Activated CD8-positive, alpha-beta memory T cell treated with anti-CD3 and anti-CD28 coated beads, Interleukin-2, amount 50 U/mL, for 1 hour (primary cell): ENCODE results near the gene PPP1CC.

Experiments
- DNase-seq: peaks from one replicate; pipeline ENCODE4 v3.0.0-alpha.2; 2020; ENCODE audit errors: extremely low read depth

Gene PPP1CC

DNA sequence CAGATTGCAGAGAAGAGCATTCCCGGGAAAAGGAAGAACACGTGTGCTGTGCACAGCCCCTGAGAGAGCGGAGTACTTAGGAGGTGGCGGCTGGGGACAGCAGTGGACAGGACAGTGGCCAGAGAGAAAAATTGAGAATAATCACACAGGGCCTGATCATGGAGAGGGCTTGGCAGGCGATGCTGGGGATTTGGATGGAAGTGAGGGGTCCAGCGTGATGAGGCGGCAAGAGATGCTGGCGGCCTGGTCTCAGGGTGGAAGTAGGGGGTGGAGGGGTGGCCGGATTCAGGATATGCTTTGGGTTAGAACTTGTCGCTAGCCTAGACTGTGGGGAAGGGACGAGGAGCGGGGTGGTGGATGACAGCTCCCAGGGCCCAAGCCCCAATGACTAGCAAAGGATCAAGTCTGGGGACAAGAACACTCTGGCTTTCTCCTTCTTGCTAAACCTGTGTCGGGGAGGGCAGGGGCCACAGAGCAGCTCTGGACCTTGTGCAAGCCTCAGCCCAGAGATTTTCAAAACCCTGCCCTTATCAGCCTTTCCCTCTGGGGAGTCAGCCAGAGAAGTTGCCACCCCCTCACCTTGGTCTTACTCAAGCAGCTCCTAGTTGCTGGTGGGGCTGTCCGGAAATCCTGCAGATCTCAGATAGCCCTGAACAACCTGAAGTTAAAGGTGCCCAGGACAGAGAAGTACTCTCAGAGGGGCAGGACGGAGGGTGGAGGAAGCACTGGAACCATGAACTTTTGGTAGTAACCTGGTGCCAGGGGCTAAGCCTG, 55.1 kb downstream of the PPP1CC start:
- no peak for DNase-seq

DNA sequence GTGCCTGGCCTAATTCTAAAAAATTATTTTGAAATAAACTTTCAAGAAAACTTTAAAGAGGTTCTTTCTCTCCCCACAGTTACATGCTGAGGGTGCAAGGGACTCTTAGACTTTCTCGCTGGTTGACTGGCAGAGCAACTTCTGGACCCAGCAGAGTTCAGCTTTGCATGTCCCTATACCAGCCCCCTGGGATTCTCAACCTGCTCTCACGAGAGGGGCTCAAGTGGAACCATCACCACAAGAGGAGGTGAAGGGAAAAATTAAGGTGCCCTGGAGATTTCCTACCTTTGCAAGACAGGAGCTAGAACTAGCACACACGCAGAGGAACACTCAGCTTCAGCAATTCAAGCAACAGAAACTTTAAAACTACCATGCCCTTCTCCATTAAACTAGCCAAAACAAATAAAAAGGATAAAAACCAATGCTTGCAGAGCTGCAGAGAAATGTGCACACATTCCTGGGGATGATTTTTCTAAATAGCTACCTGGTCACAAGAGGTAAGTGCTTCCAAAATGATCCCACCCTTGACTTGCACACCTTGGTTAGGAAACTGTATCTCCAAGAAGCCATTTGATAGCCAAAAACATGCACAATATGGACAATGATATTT, 56.3 kb downstream of the PPP1CC start:
- no peak for DNase-seq

DNA sequence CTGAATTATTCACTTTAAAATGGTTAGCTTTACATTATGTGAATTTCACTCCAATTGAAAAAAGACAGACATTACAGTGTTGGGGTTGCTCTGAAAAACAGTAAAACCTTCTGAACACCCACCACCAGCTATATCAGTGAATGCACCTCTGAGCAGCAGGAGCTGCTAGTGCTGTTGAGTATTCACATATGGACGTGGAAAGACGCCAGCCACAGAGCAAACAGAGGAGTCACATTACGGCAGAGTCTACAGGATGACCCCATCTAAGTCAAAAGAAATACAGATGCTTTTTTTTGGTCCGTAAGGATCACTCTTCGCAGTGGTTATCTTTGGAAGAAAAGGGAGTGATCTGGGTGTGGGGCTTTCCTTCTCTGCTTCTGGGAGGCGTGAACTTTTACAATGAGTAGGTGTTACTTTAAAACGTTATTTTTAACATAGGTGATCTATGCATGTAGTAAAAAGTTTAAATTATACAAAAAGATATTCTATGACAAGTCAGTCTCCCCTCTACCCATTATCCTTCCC, 58.3 kb downstream of the PPP1CC start:
- DNase-seq = no peak

DNA sequence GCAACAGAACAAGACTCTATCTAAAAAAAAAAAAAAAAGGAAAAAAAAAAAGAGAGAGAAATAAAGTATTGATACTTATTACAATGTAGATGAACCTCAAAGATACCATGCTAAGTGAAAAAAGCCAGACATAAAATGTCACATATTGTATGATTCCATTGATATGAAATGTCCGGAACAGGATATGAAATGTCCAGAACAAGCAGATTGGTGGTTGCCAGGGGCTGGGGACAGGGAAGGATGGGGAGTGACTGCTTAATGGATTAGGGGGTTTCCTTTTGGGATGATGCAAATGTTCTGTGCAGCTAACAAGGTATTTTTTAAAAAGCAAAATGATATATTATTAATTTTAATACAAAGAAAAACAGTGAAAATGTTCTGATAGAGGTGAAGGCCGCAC, 58.8 kb downstream of the PPP1CC start:
- DNase-seq = no peak

DNA sequence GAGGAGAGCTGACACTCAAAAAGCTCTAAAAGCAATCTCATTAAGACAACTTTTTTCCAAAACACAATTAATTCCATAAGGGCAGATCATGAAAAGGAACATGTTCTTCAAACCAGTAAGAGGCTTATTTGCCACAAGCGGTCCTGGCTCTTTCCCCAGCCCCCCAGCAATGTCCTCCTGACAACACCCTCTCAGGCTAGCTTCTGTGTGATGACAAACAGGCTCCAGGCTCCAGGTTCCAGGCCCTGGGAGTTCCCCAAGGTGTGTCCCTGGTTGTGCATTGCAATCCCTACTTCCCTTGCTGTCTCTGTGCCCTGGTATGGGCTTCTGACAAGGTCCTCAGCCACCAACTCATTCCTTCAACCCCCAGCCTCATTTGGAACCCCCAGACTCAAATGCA, 62.7 kb downstream of the PPP1CC start:
- DNase-seq = no peak

DNA sequence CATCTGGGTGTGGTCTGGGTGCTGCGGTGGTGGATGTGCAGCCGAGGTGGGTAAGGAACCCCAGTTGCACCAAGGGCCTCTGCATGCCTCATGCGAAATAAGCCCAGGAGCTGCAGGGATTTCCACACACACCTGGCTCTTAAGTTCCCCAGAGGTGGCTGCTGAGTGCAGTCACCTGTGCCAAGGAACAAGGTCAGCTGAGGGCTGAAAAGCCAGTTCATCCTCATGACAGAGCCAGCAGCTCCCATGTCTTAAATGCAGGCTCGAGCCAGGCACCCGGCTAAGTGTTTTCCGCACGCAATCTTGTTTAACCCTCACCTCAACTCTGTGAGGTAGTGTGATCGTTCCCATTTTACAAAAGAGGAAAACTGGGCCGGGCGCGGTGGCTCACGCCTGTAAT, 63.5 kb downstream of the PPP1CC start:
- DNase-seq = no peak

DNA sequence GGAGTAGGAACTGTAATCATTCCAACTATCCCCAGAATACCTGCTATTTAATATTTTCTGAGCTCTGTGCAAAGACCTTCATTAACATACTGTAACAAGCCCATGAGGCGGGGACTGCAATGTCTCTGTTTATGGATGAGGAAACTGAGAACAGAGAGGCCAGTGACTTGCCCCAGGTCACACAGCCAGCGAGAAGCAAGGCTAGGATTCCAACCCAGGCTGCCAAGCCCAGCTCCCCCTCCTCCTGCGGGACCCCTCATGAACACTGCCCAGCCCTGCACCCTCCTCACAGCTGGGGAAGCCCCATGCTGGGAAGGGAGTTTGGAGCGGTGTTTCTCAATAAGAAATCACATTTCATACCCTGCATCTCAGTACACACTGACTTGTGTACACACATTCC, 64.7 kb downstream of the PPP1CC start:
- DNase-seq = no peak

DNA sequence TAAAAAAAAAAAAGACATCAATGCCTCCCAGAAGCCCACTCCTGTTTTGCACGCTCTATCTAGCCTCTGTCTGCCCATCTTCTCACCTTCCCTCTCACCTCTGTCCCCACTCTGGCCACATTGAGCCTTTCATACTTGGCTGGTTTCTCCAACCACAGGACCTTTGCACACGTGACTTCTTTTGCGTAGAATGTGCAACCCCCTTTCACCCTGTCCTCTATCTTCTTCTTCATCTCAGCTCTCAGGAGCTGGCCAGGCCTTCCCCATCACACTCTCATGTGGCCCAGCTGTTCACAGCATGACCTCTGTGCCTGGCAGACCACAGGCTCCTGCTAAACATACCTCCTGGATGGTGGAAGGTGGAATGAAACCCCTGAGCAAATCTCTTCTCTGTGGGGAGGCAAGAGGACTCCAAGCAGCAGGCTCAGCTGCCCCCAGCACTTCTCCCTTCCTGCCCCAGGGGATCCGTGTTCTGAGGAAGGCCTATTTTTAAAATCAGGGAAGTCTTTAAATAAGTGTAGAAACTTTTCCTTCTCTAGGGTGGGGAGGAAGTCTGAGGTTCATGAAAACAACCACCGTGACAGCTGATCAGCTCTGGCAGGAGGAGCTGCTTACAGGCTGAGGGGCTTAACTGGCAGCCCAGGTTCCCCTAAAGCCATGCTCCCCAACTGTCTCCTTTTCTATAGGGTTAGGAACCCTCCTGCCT, 65.3 kb downstream of the PPP1CC start:
- DNase-seq = no peak

DNA sequence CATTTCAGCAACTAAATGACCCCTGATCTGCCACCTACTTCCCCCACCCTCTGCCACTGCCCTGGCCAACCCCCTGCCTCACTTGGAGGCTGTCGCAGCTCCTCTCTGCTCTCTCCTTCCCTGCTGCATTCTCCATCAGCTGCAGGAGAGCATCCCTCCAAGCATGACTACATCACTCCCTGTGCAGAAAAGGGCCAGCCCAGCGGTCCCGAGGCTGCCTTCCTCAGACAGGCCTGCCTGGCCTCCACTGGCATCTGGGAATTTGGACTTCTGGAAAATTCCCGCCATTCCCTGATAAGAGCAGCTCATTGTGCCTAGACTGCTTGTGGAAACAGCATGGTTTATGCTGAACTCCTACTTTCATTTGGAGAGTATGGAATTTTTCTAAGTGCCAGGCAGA, 66.5 kb downstream of the PPP1CC start:
- DNase-seq = no peak

DNA sequence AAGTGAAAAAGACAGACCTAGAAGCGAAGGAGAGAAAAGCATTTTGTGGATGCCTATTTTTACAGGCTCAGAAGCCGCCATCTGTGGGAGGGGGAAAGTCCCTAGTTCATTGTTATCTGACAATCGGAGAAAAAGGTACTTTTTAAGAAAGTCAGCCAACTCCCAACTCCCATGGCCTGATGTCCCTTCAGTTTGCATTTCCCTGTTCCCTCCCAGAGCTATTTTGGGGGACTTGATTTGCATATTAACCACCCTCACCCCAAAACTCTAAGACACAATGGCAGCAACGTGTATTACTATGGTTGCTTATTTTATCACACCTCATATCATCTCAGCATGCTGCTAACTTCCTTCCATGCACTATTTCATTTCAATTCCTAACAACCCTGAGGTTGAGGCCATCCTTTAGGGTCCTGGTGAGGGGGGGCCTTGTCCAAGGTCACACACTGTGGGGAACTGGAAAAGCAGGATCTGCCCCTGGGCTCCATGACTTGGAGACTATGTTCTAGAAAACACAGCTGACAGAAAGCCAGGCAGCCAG, 72.5 kb downstream of the PPP1CC start:
- DNase-seq = no peak
